ENCODE data around the gene CBFA2T3. TPM values are rescaled to one million over a fixed set of nuclear protein-coding genes. Genes with fewer than 3 reads are reported as not detected.
"Not testable (repeated sequence)": the region's sequence is repeated elsewhere in the genome, so short reads cannot be mapped to it uniquely, and the experiment has no call there.

The CBFA2T3 gene
- total RNA-seq (2014; rRNA removed; shearing (Covaris generic)), result not detected in 2 replicates

GRCh38 chr16:88977018-88977811 is at the start of gene CBFA2T3:
Gene CBFA2T3 (minus strand): TSS chr16:88977207. CDS start chr16:88976807, 400 bp downstream.
- DNase-seq (ENCODE audit: low read depth), result no peak

GRCh38 chr16:89026121-89026612 is 49.2 kb upstream of the CBFA2T3 start:
- peak; percentile 52 for DNase-seq (ENCODE audit: low read depth)

- DNase-seq (ENCODE audit: low read depth), result no peak
Measured at GRCh38 chr16:89025636-89026035, 48.6 kb upstream of the CBFA2T3 start.

GRCh38 chr16:89024546-89025060 is 47.6 kb upstream of the CBFA2T3 start:
- no peak for DNase-seq (ENCODE audit: low read depth)

- no peak for DNase-seq (ENCODE audit: low read depth)
Measured at GRCh38 chr16:89023621-89024511, 46.9 kb upstream of the CBFA2T3 start.

- no peak for DNase-seq (ENCODE audit: low read depth)
Measured at GRCh38 chr16:89023151-89023551, 46.1 kb upstream of the CBFA2T3 start.

- no peak for DNase-seq (ENCODE audit: low read depth)
Measured at GRCh38 chr16:89022051-89022836, 45.2 kb upstream of the CBFA2T3 start.

GRCh38 chr16:89020925-89021595 is 44.1 kb upstream of the CBFA2T3 start:
- DNase-seq (ENCODE audit: low read depth), result no peak

- no peak for DNase-seq (ENCODE audit: low read depth)
Measured at GRCh38 chr16:89020068-89020924, 43.3 kb upstream of the CBFA2T3 start.

GRCh38 chr16:89019511-89019910 is 42.5 kb upstream of the CBFA2T3 start:
- no peak for DNase-seq (ENCODE audit: low read depth)

- DNase-seq (ENCODE audit: low read depth), result peak; percentile 47
Measured at GRCh38 chr16:89018282-89019158, 41.5 kb upstream of the CBFA2T3 start.

- DNase-seq (ENCODE audit: low read depth), result no peak
Measured at GRCh38 chr16:89017543-89018281, 40.7 kb upstream of the CBFA2T3 start.

- DNase-seq (ENCODE audit: low read depth), result not testable (repeated sequence)
Measured at GRCh38 chr16:89016561-89016960, 39.6 kb upstream of the CBFA2T3 start.

- DNase-seq (ENCODE audit: low read depth), result no peak
Measured at GRCh38 chr16:89015271-89015859, 38.4 kb upstream of the CBFA2T3 start.

- no peak for DNase-seq (ENCODE audit: low read depth)
Measured at GRCh38 chr16:89014403-89015230, 37.6 kb upstream of the CBFA2T3 start.

- DNase-seq (ENCODE audit: low read depth), result no peak
Measured at GRCh38 chr16:89013692-89014402, 36.8 kb upstream of the CBFA2T3 start.
